GM19395 (cell line): ENCODE measurements around the gene CLCN5.

Source experiments
- ATAC-seq: cut with Tn5 transposase; IDR thresholded peaks from one replicate; pipeline ENCODE4 v1.9.1; 2021; ENCODE audit warnings: mild to moderate bottlenecking, moderate library complexity; ENCODE audit not compliant: unreplicated experiment

Gene CLCN5

GRCh38 chrX:49922291-49923241 is at the start of gene CLCN5:
Gene CLCN5, plus strand, starts transcription at chrX:49922596. Its CDS starts 2,703 bp downstream, at chrX:49925299.
- ATAC-seq, result peak; percentile 89

GRCh38 chrX:49876750-49877149 is 45.6 kb upstream of the CLCN5 start:
- ATAC-seq, result no peak

GRCh38 chrX:49877397-49878101 is 44.8 kb upstream of the CLCN5 start:
- no peak for ATAC-seq

GRCh38 chrX:49878128-49878833 is 44.1 kb upstream of the CLCN5 start:
- no peak for ATAC-seq

GRCh38 chrX:49878834-49879655 is 43.4 kb upstream of the CLCN5 start, which contains the start of gene USP27X:
Gene USP27X, plus strand, starts transcription at chrX:49879484. Its CDS starts 824 bp downstream, at chrX:49880308.
- peak; percentile 86 for ATAC-seq

GRCh38 chrX:49879656-49880277 is 42.6 kb upstream of the CLCN5 start:
- peak; percentile 6 for ATAC-seq

- no peak for ATAC-seq
Measured at GRCh38 chrX:49880668-49881067, 41.7 kb upstream of the CLCN5 start.

GRCh38 chrX:49884290-49884862 is 38.0 kb upstream of the CLCN5 start:
- peak; percentile 63 for ATAC-seq

GRCh38 chrX:49892542-49892941 is 29.9 kb upstream of the CLCN5 start:
- no peak for ATAC-seq

GRCh38 chrX:49896951-49897350 is 25.4 kb upstream of the CLCN5 start:
- ATAC-seq, result no peak

GRCh38 chrX:49901048-49901447 is 21.3 kb upstream of the CLCN5 start:
- ATAC-seq, result no peak

- peak; percentile 74 for ATAC-seq
Measured at GRCh38 chrX:49910344-49910743, 12.1 kb upstream of the CLCN5 start.

GRCh38 chrX:49912086-49912485 is 10.3 kb upstream of the CLCN5 start:
- no peak for ATAC-seq

GRCh38 chrX:49912861-49913260 is 9.5 kb upstream of the CLCN5 start:
- ATAC-seq, result no peak

GRCh38 chrX:49915361-49916222 is 6.8 kb upstream of the CLCN5 start:
- peak; percentile 78 for ATAC-seq

- no peak for ATAC-seq
Measured at GRCh38 chrX:49919617-49920016, 2.8 kb upstream of the CLCN5 start.

GRCh38 chrX:49921109-49921508 is 1.3 kb upstream of the CLCN5 start:
- ATAC-seq, result no peak

GRCh38 chrX:49925176-49925575 is 2.8 kb downstream of the CLCN5 start:
- ATAC-seq, result no peak

GRCh38 chrX:49930039-49930438 is 7.6 kb downstream of the CLCN5 start:
- ATAC-seq, result no peak
